Suppressor macrophage treated with lipopolysaccharide for 4 hours (primary cell): Measurements from ENCODE around the gene PLSCR3.

Experiments
- DNase-seq: peaks from one replicate; pipeline ENCODE4 v3.0.0-alpha.2; 2020

PLSCR3 gene

DNA sequence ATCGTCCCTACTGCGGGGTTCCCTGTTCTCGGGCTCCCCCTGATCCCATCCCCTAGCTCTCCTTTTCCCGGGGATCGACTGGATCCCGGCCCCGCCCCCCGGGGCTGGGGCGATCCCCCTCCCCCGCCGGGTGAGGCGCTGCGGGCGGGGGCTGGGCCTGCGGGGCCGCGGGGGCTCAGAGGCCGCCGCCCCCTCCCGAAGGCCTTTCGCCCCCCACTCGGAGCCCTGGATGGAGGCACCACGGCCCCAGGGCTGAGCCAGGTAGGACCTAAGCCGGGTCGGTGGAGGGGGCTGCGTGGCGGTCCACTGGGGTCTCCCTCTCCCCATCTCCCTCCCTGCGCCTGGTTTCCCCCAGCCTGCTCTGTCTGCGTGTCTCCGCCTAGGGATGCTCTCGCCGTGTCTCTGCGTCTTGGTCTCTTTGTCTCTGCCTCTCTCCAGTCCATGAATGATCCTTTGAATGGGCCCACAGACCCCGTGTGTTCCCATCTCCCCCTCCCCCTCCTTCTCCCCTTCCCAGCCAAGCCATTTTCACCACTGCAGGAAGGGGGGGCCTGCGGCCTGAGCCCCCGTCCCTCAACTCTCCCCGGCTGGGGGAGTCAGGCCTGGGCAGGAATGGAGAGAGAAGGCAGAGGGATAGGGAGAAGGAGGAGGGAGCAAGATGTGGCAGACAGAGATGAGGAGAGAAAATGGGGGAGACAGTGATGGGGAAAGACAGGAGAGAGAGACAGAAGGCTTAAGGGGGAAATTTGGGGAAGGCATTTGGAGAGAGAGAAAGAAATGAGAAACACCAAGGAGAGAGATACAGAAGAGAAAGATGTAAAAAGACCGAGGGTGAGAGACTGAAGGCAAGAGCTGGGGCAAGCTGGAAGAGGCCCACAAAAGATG, 11.3 kb upstream of the PLSCR3 start:
- no peak for DNase-seq

DNA sequence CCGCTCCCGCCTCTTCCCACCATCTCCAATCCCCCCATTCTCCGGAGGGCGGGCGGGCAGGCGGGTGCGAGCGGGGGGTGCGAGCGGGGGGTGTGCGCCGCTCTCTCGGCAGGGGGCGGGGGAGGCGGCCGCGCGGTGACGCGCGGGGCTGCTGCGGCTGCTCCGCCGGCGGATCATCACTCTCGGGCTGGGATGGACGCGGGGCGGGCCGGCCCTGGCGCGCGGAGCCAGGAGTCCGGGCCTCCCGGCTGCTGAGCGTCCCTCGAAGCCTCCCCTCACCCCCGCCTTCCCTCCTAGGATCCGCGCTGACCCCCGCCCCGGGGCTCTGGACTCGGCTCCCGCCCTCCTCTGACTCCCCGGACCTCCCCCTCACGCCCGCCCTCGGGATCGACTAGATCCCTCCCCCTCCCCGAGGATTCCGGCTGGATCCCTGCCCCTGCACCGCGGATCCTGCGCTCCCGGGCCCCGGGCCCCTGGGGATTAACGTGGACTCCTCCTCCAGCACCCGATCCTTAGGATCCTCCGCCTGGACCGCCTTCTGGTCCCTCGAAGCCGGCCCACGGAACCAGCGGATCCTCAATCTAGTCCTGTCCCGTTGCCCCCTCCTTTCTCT, 10.5 kb upstream of the PLSCR3 start:
- peak; percentile 13 for DNase-seq

DNA sequence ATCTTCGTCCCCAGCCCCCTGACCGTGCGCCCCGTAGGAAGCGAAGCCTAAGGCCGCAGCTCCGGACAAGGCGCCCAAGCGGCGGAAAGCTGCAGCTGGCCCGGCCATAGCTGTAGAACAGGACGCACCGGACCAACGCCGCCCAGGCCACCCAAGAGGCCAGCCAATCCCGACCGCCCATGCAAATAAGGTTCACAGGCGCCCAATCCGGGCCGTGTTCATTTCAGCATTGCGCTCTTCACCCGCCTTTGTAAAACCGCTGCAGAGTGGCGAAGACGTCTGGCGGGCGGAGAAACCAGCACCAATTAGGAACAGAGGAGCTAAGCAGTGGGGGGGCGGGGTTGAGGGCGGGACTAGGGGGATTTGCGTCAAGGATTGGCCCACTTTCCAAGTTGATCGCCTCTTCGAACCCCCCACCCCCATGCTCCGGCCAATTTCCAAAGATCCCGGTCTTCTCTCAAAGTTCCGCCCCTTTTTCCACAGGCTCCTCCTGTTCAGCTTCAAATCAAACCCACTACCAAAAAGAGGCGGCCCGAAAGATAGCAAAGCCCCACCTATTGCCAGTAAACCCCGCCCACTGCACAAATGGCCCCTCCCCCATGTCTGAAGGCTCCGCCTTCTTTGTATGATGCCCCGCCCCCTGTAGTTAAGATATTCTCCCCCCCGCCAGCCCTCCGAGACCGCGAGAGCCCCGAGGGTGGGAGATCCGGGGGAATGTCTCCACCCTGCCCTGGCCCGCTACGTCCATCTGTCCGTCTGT, 9.8 kb upstream of the PLSCR3 start, which contains the start of gene TMEM256:
TSS of gene TMEM256 (minus strand) at position 121 of the 760 bp plus-strand sequence. CDS start at position 108, 13 bp downstream.
- DNase-seq = peak; percentile 99

DNA sequence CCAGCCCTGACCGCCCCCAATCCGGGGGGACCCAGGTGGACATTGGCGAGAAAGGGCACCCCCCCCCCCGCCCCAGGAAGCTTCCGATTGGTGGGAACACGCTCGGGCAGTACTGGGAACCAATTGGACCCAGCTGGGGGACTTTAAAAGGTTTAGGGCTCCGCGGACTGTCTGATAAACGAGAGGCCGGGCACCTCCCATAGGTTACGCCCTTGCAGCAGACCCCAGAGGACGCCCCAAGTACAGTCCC, 9.3 kb upstream of the PLSCR3 start:
- no peak for DNase-seq

DNA sequence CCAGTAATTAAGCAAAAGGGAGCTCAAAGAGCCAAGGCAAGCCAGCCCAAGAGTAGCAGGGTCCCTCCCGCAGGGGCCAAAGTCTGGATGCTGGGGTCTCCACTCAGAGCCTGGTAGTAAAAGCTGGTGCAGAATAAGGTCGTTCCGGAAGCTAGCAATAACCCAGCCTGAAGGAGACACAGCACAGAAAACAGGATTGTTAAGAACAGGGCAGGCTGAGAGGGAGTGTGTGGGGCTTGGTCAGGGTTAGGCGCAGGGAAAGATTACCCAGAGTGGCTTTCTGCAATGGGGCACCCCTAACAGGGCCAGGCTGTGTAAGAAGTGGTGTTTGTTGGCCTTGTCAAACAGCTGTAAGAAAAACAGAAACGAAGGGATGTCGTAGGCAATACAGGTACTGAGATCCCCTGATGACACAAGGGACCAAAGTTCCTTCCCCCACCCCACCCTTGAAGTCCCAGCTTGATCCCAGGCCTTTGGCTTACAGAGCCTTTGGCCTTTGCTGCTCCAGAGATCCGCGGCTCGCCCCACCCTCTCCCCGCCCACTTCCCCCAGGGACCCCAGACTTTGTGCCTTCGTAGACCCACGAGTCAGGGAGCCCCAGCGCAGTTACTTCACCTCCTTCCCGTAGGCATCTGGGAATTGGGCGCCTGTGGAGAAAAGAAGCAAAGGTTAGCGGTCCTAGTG, 8.9 kb upstream of the PLSCR3 start:
- peak; percentile 9 for DNase-seq

DNA sequence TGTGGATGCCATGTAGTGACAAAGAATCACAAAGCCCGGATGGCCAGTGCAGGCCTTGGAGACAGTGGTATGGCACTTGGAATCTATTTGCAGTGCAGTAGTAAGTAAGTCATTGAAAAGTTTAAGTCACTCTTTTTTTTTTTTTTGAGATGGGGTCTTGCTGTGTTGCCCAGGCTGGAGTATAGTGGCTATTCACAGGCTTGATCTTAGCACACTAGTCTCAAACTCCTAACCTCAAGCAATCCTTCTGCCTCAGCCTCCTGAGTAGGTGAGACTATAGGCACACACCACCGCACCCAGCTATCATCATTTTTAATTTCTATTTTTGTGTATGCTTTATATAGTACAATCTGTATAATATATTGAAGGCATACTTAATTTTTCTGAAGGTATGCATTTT, 4.3 kb upstream of the PLSCR3 start:
- no peak for DNase-seq

DNA sequence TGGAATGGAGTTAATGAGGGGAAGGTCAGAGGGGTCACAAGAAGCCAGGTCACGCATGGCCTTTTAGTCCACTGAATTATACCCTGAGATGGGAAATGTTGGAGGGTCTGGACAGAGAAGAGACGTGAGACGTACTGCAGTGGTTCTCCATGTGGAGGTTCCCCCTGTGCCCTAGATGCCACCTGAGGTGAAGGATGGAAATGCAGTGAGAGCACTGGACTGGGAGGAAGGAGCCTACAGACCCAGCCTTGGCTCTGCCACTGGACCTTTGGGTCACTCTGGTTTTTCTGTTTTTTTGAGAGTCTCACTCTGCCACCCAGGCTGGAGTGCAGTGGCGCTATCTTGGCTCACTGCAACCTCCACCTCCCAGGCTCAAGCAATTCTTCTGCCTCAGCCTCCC, 1.8 kb upstream of the PLSCR3 start:
- no peak for DNase-seq

DNA sequence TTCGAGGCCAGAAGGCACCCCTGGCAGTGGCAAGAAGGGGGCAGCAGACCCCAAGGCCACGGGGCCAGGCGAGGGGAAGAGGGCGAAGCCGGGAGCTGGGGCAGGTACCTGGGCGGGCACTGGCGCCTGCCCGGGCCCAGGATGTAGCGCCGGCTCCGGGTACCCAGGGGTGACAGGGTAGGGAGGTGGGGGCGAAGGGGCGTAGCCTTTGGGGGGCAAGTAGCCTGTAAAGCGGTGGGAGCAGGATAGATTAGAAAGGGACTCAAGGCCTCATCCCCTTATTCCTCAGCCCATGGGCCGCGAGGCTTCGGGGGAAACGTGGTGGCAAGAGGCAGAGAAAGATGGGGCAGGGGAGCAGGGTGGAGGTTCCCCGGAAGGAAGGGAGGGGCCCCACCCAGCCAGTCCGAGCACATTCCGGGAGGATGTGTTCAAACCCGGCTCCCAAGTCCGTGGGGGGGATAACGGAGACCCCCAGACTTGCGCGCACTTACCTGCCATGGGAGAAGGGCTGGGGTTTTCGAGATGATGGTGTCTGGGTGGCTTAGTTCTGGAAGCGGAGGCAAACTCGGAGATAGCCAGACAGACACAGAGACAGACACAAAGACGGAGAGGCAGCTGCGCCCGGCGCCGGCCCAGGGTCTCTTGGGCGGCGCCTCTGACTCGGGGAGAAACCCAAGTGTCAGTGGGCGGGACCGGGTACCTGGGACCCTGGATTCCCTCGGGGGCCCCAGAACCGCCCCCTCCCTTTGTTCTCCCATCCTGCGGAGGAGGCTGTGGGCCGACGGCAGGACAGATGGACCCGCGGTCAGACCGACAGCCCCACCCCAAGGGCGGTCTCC, 493 bp downstream of the PLSCR3 start:
- DNase-seq = peak; percentile 16

DNA sequence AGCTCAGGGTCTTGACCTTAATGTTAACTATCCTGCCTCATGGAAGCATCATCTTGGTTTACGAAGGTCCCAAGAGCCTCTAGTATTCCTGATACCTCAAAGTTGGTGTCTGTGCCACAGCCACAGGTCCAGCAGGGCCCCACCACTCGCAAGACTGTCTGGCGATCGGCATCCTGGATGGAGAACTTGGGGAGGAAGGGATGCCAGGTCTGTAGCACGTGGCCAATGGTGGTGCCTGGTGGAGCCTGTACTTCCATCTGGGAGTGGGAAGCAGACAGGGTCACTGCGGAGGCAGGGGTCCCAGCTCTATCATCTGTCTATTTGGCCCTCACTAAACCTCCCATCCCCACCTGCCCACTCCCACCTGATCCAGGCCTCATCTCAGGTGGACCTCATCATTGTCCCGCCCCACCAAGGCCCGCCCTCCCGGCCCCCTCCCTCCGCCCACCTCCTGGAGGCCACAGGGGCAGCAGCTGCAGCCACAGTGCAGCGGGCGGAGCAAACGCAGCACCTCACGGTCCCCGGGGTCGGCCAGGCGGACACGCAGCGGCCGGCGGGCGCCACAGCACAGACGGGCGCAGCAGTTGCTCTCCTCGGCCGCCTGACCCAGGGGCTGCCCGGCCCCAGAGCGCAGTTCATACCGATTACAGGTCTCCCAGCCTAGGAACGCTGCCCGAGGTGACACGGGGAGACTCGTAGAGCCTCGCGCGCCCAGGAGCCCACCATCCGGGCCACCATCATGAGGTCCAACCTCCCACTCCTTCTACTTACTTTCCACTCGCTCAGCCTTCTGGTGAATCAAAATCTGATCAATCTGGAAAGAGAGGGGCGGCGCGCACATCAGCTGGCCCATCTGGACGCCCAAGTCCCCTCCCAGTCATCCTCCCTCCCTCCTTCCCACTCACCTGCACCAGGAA, 1.4 kb downstream of the PLSCR3 start:
- DNase-seq = no peak

DNA sequence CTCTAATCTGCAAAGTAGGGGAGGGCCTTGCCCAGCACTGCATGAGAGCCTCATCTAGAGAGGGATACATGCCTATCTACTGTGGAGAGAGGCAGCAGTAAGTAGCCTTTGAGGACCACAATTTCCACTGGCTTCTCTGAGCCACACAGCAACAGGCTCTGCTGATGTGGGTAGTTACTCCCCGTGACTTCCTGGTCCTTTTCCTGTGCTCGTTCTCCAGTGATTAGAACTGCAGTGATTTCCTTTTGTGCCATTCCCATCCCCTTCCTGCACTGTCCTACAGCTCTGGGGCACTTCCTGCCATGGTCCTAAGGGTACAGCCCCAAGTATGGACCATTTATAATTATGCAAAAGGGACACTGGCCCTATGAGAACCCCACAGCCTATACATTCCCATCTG, 3.0 kb downstream of the PLSCR3 start:
- DNase-seq = no peak

DNA sequence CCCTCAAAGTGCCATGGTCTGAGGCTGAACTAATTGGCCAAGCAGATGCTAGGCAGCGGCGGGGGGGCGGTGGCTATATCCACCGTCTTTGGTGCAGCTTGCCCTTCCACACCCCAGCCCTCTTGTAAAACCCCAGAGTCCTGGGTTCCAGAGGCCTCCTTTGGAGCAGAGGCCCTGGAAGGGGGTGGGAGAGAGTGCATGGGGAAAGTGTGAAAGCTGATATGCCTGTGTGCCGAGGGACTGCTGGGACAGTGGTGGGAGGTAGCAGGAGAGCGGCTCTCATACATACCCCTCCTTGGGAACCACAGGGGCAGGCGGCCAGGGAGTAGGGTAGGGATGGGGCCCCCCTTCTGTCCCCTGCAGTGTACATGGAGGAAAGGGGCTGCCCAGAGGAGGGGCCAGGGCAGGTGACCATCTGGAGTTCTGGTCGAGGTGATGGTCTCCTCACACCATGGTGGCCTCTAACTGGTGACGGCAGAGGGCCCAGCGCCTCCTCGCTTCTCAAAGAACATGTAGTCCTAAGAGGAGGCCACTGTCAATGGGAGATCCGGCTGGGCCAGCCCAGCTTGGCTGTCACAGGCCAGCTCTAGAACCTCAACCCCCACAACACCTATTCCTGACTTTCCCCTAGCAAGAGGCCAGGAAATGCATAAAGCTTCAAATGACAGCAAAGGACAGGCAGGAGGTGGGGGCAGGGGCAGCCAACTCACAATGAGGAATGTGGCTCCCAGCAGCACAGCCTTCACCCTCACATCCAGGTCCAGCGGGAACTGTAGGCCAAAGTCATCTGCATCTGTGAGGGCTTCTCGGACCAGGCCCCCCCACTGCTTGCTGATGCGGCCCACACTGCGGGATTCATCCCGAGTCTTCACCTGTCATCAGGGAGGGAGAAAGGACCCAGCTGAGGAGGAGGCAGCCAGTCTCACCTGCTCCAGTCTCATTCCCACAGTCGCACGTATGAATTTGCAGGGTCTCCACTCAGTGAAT, 4.1 kb downstream of the PLSCR3 start:
- DNase-seq = no peak

DNA sequence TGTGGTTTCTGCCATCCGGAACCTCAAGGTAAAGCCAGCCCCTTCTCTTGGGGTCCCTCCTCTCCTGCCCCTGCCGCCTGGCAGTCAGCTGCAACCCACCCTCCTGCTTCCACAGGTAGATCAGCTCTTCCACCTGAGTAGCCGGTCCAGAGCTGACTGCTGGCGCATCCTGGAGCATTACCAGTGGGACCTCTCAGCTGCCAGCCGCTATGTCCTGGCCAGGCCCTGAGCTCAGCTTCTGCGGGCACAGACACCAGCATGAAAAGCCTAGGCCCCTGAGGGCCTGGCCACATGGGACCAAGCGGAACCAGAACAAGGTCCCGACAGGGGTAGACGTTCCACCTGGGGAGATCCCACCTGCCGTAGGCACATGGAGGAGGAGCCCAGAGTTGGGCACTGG, 5.5 kb downstream of the PLSCR3 start:
- DNase-seq = no peak

DNA sequence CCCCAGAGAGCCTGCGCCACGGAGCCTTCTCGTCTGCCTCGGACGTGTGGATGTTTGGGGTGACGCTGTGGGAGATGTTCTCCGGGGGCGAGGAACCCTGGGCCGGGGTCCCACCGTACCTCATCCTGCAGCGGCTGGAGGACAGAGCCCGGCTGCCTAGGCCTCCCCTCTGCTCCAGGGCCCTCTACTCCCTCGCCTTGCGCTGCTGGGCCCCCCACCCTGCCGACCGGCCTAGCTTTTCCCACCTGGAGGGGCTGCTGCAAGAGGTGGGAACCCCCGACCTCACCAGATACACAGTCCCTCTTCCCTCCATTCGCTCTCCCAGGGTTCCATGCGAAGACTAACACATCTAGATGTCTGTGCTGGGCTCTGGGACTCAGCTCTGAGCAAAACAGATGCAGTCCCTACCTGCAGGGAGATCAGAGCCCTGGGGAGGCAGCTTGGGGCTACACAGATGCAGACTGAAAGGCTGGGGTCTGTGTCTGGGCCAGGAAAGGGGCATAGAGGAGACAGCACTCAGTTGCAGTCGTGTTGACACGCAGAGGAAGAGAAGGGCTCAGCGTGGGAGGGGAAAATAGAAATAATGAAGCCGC, 9.7 kb downstream of the PLSCR3 start:
- DNase-seq = no peak

DNA sequence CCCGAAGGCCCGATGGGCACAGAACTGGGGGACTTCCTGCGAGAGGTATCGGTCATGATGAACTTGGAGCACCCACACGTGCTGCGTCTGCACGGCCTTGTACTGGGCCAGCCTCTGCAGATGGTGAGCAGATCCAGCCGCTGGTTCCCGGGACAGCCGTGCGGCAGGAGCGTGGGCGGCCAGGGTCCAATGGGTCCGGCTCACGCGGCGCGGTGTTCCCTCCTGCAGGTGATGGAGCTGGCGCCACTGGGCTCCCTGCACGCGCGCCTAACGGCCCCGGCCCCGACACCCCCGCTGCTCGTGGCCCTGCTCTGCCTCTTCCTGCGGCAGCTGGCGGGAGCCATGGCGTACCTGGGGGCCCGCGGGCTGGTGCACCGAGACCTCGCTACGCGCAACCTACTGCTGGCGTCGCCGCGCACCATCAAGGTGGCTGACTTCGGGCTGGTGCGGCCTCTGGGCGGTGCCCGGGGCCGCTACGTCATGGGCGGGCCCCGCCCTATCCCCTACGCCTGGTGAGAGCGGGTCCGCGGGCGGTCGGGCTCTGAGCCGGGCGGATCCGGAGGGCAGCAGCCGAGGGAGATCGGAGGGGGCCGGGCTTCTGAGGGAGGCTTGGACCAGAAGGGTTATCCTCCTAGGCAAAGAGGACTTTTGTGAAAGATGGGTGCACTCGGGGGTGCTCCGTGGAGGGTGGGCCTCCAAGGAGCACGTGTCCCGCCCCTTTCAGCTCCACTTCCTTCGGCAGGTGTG, 10.4 kb downstream of the PLSCR3 start:
- DNase-seq = peak; percentile 40

DNA sequence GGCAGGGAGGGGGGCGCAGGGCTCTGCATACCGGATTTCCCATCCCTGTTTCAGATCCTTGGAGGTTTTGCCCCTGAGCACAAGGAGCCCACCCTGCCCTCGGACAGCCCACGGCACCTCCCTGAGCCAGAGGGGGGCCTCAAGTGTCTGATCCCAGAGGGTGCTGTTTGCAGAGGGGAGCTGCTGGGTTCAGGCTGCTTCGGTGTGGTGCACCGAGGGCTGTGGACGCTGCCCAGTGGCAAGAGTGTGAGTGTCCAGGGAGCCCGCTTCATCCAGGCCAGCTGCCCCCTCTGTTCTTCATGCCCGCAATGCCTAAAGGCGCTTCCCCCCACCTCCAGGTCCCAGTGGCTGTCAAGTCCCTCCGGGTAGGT, 11.0 kb downstream of the PLSCR3 start:
- no peak for DNase-seq

DNA sequence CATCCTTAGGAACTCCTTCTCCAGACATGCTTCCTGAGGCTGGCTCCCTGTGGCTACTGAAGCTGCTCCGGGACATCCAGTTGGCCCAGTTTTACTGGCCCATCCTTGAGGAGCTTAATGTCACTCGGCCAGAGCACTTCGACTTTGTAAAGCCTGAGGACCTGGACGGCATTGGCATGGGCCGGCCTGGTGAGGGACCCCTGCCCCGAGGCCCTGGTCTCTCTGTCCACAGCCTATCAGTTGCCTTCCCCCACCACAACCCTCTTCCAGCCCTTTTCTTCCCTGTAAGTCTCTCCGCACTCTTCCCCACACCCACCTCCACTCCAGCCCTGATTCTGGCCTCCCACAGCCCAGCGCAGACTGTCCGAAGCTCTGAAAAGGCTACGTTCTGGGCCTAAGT, 11.4 kb downstream of the PLSCR3 start:
- no peak for DNase-seq

DNA sequence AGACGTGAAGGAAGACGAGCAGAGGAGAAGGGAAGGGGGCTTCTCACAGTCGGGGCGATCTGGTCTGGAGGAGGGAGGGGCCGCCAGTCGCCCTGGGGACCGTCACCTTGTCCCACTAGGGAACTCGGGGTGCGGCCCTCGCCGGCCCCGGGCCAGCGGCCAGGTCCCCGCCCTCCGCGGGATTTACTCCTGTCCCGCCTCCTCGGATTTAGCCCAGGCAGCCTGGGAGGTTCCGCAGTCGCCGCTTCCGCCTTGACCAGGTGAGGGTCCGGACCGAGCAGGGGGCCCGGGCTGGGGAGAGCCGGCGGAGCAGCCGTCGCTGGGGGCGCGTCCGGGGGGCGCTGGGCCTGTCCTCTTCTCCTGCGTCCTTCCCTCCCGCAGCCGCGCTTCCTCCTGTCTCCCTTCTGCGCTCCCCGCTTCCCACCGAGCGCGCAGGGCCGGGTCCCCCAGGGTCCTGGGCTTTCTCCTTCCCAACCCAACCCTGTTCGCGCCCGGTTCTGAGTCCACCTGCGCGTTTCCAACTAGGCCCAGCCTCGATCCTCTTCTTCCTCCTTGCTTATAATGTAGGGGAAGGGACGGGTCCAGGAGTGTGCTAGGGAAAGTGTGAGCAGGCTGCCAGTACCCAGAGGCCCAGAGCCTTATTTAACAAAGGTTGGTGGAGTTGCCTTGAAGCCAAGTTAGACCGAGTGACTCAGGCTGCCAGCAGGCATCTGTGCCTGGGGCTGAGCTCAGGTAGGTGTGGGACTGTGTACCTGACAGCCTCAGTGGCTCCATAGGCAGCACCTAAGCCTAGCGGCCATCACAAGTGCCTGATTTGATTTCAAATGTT, 13.3 kb downstream of the PLSCR3 start, which contains the start of gene TNK1:
TSS of gene TNK1 (plus strand) at position 235 of the 829 bp plus-strand sequence. CDS start 1,838 bp downstream, outside the sequence.
- no peak for DNase-seq

DNA sequence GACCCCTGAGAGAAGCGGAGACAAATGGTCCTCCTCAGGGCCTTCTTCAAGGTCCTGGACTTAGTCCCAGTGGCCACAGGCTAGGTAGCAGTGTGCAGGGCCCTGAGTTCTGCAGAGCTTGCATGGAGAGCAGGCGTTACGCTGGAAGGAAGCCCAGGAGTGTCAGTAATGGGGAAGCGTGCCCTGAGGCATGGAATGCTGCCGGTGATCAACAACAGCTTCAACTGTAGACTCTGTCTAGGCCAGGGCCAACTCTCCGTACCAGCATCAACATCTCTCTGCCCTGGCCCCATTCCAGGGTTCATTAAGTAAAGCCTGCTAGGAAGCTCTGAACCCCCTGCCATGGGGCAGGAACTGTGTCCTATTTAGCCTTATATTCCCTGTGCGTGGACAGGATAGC, 14.0 kb downstream of the PLSCR3 start:
- DNase-seq = peak; percentile 15
